Caco-2 (cell line): ENCODE data around the gene SLC25A17. TPM values are rescaled to one million over a fixed set of nuclear protein-coding genes. Genes with fewer than 3 reads are reported as not detected.

Experiments
- BruUV-seq: library from RNA; stranded (reverse); fragments of 400-500 nt; replicated peaks from 2 replicates; lab custom pipeline; 2021; lab: Mats Ljungman, UMichigan
- CTCF ChIA-PET: fragments of 300-600 bp; sonication (Branson Sonifier 250); formaldehyde crosslinking; loops from one replicate; lab custom pipeline; 2022; ENCODE audit warnings: antibody characterized with exemption; lab: Charles Lee
- POLR2A ChIA-PET: fragments of 300-600 bp; sonication (Branson Sonifier 250); formaldehyde crosslinking; loops from one replicate; lab custom pipeline; 2022; ENCODE audit warnings: antibody characterized with exemption; lab: Charles Lee
- DNase-seq, 2 experiments: peaks; one replicate each; pipeline versions ENCODE4 v3.0.0 to v3.0.0-alpha.2; 2020 to 2022
- H3K27me3 ChIP-seq: replicated peaks from 2 replicates; pipeline ENCODE4 v1.6.0; 2011; ENCODE audit warnings: low read length; ENCODE audit not compliant: control insufficient read depth, insufficient read depth
- H3K36me3 ChIP-seq: 2 replicates; pipeline ENCODE4 v1.5.1; 2011; ENCODE audit warnings: low read length; ENCODE audit not compliant: control insufficient read depth, insufficient read depth
- H3K4me1 ChIP-seq: fragments of 250-450 bp; sonication (Bioruptor Pico); 2 replicates; pipeline ENCODE4 v1.5.1; 2020; ENCODE audit warnings: mild to moderate bottlenecking
- H3K4me3 ChIP-seq: 2 replicates; pipeline ENCODE4 v1.5.1; 2011; ENCODE audit warnings: low read depth, mild to moderate bottlenecking, control low read depth, low read length
- H3K9me3 ChIP-seq: fragments of 250-450 bp; sonication (Bioruptor Pico); 2 replicates; pipeline ENCODE4 v1.5.1; 2020; ENCODE audit warnings: mild to moderate bottlenecking, moderate library complexity
- H3K27ac Mint-ChIP-seq: one replicate; pipeline ENCODE4 v1.8.0; 2022; ENCODE audit warnings: mixed read lengths; ENCODE audit not compliant: unreplicated experiment
- H3K27me3 Mint-ChIP-seq: one replicate; pipeline ENCODE4 v1.8.0; 2022; ENCODE audit warnings: mixed read lengths; ENCODE audit not compliant: insufficient read depth, unreplicated experiment
- H3K36me3 Mint-ChIP-seq: one replicate; pipeline ENCODE4 v1.8.0; 2022; ENCODE audit warnings: mild to moderate bottlenecking, mixed read lengths; ENCODE audit not compliant: insufficient read depth, unreplicated experiment
- H3K4me1 Mint-ChIP-seq: one replicate; pipeline ENCODE4 v1.8.0; 2022; ENCODE audit warnings: low read depth, mixed read lengths; ENCODE audit not compliant: unreplicated experiment
- H3K4me3 Mint-ChIP-seq: one replicate; pipeline ENCODE4 v1.8.0; 2022; ENCODE audit warnings: mild to moderate bottlenecking, moderate library complexity, mixed read lengths; ENCODE audit not compliant: unreplicated experiment
- H3K9me3 Mint-ChIP-seq: one replicate; pipeline ENCODE4 v1.8.0; 2022; ENCODE audit warnings: mixed read lengths; ENCODE audit not compliant: unreplicated experiment
- CTCF ChIP-seq, 2 experiments: fragments of 200-600 bp in 1 of 2; IDR thresholded peaks; 1 replicate in 1 of 2; 2 replicates in 1 of 2; pipeline versions ENCODE4 v1.5.1 to v1.8.0; 2011 to 2022; ENCODE audit warnings: antibody characterized with exemption in 1 of 2, control low read depth in 1 of 2, inconsistent platforms in 1 of 2, low read depth in 1 of 2, low read length in 1 of 2, mild to moderate bottlenecking in 1 of 2, moderate library complexity in 1 of 2; ENCODE audit not compliant: insufficient read depth in 1 of 2, severe bottlenecking in 1 of 2, unreplicated experiment in 1 of 2
- intact Hi-C: fragments of 100-400 bp; cut with micrococcal nuclease; formaldehyde crosslinking; loops from one replicate; pipeline ENCODE4 v1.10.0; 2022; ENCODE audit not compliant: unreplicated experiment
- total RNA-seq: library from RNA; stranded (reverse); gene quantifications from 2 replicates; pipeline ENCODE4 v1.2.3, GENCODE V29; 2022

Gene SLC25A17
- total RNA-seq, 1 experiment from 2014 or later = 23.1 TPM

- peaks cover 6% of the 10 kb centered on the region for H3K36me3 Mint-ChIP-seq
- no peak overlapping the region for H3K4me3 ChIP-seq
- no peaks in the 10 kb centered on the region for H3K27me3 Mint-ChIP-seq
- no peaks in the 10 kb centered on the region for H3K36me3 ChIP-seq
- TF ChIP-seq CTCF (IDR thresholded peaks at IDR 0.05; ENCODE audit: insufficient read depth in 1 of 2, low read depth in 1 of 2, low read length in 1 of 2, severe bottlenecking in 1 of 2, unreplicated experiment in 1 of 2) = no peak
- no TSS peak for BruUV-seq
- DNase-seq = no peak
- peak overlapping the region; percentile 33 for H3K4me3 Mint-ChIP-seq
- peaks cover 27% of the 10 kb centered on the region for H3K4me1 Mint-ChIP-seq
- ChIA-PET CTCF (interaction anchor here (0.6 kb wide), 1 partner anchor 50 kb away, joined by 3 read pairs; no protein-coding TSS in a partner anchor), POLR2A (no interaction called here)
- no peaks in the 10 kb centered on the region for H3K9me3 ChIP-seq
- H3K4me1 ChIP-seq = peaks cover 20% of the 10 kb centered on the region
- peak overlapping the region; percentile 85 for H3K27ac Mint-ChIP-seq
- no peaks in the 10 kb centered on the region for H3K9me3 Mint-ChIP-seq
- intact Hi-C loops = loop anchor here (1.0 kb wide), 1 partner anchor 27 kb away; no protein-coding TSS in a partner anchor
- H3K27me3 ChIP-seq = no peaks in the 10 kb centered on the region
Observed at GRCh38 chr22:40732999-40733292, 86.2 kb downstream of the SLC25A17 start.

GRCh38 chr22:40729284-40729683, 89.9 kb downstream of the SLC25A17 start:
- no peaks in the 10 kb centered on the region for H3K9me3 Mint-ChIP-seq
- no peak overlapping the region for H3K4me3 Mint-ChIP-seq
- peaks cover 6% of the 10 kb centered on the region for H3K36me3 Mint-ChIP-seq
- ChIA-PET POLR2A (no interaction called here), CTCF (no interaction called here)
- H3K4me1 Mint-ChIP-seq = peaks cover 28% of the 10 kb centered on the region
- H3K27me3 ChIP-seq = no peaks in the 10 kb centered on the region
- H3K27ac Mint-ChIP-seq = peak overlapping the region; percentile 11
- no peaks in the 10 kb centered on the region for H3K36me3 ChIP-seq
- TF ChIP-seq CTCF (IDR thresholded peaks at IDR 0.05; ENCODE audit: insufficient read depth in 1 of 2, low read depth in 1 of 2, low read length in 1 of 2, severe bottlenecking in 1 of 2, unreplicated experiment in 1 of 2) = no peak
- BruUV-seq = no TSS peak
- intact Hi-C loops = no loop called here
- H3K9me3 ChIP-seq = no peaks in the 10 kb centered on the region
- no peak for DNase-seq
- H3K4me1 ChIP-seq = peaks cover 20% of the 10 kb centered on the region
- no peaks in the 10 kb centered on the region for H3K27me3 Mint-ChIP-seq
- no peak overlapping the region for H3K4me3 ChIP-seq

- BruUV-seq = no TSS peak
- Mint-ChIP-seq H3K27me3 (no peaks in the 10 kb centered on the region), H3K4me3 (peak overlapping the region; percentile 1), H3K9me3 (no peaks in the 10 kb centered on the region), H3K4me1 (peaks cover 28% of the 10 kb centered on the region), H3K27ac (peak overlapping the region; percentile 11), H3K36me3 (peaks cover 6% of the 10 kb centered on the region)
- DNase-seq = peak; percentile 34 to 65
- Histone ChIP-seq H3K4me1 (peaks cover 20% of the 10 kb centered on the region), H3K36me3 (no peaks in the 10 kb centered on the region), H3K9me3 (no peaks in the 10 kb centered on the region), H3K4me3 (no peak overlapping the region), H3K27me3 (no peaks in the 10 kb centered on the region)
- ChIA-PET POLR2A (no interaction called here), CTCF (interaction anchor here (0.7 to 1.0 kb wide), 2 partner anchors 14 to 15 kb away, joined by 4 read pairs; no protein-coding TSS in a partner anchor)
- no peak for TF ChIP-seq CTCF (IDR thresholded peaks at IDR 0.05; ENCODE audit: insufficient read depth in 1 of 2, low read depth in 1 of 2, low read length in 1 of 2, severe bottlenecking in 1 of 2, unreplicated experiment in 1 of 2)
- intact Hi-C loops = no loop called here
Observed at GRCh38 chr22:40728731-40729189, 90.4 kb downstream of the SLC25A17 start.
